GM18951 (cell line): ENCODE data around the gene DUSP22.
"Not testable (repeated sequence)": the region's sequence is repeated elsewhere in the genome, so short reads cannot be mapped to it uniquely, and the experiment has no call there.

ENCODE experiments used
- POLR2A ChIP-seq: IDR thresholded peaks from 4 replicates; pipeline ENCODE4 v1.6.1; 2011; ENCODE audit warnings: mild to moderate bottlenecking; ENCODE audit not compliant: insufficient read length, insufficient read depth; ENCODE audit errors: extremely low read depth
- in situ Hi-C: fragments of 300-500 bp; cut with MboI; formaldehyde crosslinking; loops from one replicate; pipeline ENCODE4 v1.12.0; 2022; ENCODE audit warnings: low sequenced_read_pairs, mixed read lengths, inconsistent platforms; ENCODE audit not compliant: unreplicated experiment

DUSP22 gene

GRCh38 chr6:366389-367297 is 74.4 kb downstream of the DUSP22 start:
- no peak for TF ChIP-seq POLR2A
- in situ Hi-C loops = no loop called here

- no peak for TF ChIP-seq POLR2A
- in situ Hi-C loops = no loop called here
These were observed 75.1 kb downstream of the DUSP22 start for GRCh38 chr6:367298-367794.

DNA sequence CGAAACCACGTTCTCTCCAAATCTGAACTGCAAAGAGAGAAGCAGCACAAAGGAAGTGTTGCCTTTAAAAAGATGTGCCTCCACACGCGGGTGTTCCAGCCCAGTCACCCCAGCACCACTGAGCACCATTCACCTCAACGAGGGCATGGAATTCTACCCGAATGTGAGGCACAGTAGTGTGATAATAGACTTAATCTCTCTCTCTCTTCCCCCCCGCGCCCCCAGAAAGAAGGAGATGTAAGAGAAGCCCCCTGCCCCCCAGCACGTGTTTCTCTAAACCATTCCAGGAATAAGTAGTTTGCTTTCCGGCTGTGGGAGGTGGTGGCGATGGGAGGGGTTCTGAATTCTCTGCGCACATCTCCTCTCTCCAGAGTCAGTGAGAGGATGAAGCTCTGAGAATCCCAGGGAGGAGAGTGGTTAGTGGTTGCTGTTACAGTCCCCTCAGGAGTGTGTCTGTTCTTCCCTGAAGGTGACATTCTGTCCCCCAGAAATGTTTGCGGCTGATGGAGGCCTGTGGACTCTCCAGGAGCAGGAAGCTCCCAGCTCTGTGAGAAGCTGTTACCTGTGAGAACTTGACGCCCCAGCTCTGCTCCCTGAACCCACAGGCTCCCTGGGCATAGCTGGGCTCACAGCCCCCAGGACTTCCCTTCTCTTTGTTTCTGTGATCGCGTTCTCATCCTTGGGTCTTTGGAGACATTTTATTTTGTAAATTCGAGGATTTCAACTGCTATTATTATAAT is 75.8 kb downstream of the DUSP22 start:
- TF ChIP-seq POLR2A = no peak
- in situ Hi-C loops = no loop called here

DNA sequence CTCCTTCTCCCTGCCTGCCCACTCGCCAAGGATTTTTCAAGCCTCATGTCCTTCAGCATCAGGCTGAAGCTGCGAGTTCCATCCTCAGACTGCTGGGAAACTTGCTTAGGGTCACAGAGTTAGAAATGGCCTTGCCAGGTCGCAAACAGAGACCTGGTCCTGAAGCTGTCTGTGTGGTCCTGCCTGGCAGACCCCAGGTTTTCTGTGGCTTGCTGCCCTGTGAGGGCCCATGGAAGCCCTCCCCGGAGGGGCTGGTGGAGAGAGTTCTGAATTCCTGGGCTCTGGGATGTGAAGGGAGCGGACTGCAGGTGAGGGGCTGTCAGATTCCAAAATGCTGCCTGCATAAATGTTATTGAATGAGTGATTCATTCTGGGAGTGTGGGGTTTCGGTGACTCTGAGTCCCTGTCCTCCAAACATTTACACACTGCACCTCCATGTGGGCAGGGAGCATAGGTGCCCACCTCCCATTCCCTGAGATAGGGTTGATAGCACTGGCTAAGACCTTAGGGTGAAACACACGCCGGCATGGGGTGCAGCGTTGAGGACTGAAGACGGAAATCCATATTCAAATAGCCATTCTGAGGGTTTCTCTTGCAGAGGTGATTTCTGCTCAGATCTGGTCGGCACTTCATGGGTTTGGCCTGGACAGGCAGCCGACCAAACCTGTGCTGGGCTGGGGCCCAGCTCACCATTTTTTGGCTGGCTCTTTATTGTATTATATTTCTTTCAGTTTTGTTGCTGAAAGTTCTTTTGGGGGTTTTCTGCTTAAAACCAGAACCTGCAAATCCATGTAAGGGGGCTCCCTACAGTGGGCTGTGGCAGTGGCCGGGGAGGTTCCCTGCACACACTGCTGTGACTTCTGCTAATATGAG is 77.5 kb downstream of the DUSP22 start:
- no peak for TF ChIP-seq POLR2A
- in situ Hi-C loops = no loop called here

- in situ Hi-C loops = no loop called here
- TF ChIP-seq POLR2A = no peak
These were observed 78.3 kb downstream of the DUSP22 start for GRCh38 chr6:370555-370954.

DNA sequence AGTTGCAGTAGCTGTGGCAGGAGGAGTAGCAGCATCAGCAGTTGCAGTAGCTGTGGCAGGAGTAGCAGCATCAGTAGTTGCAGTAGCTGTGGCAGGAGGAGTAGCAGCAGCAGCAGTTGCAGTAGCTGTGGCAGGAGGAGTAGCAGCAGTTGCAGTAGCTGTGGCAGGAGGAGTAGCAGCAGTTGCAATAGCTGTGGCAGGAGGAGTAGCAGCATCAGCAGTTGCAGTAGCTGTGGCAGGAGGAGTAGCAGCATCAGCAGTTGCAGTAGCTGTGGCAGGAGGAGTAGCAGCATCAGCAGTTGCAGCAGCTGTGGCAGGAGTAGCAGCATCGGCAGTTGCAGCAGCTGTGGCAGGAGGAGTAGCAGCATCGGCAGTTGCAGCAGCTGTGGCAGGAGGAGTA is 79.6 kb downstream of the DUSP22 start:
- in situ Hi-C loops = not testable (repeated sequence)

GRCh38 chr6:372336-372911 is 80.1 kb downstream of the DUSP22 start:
- in situ Hi-C loops = no loop called here
- TF ChIP-seq POLR2A = no peak

- no peak for TF ChIP-seq POLR2A
- in situ Hi-C loops = no loop called here
These were observed 80.7 kb downstream of the DUSP22 start for GRCh38 chr6:373031-373430.

DNA sequence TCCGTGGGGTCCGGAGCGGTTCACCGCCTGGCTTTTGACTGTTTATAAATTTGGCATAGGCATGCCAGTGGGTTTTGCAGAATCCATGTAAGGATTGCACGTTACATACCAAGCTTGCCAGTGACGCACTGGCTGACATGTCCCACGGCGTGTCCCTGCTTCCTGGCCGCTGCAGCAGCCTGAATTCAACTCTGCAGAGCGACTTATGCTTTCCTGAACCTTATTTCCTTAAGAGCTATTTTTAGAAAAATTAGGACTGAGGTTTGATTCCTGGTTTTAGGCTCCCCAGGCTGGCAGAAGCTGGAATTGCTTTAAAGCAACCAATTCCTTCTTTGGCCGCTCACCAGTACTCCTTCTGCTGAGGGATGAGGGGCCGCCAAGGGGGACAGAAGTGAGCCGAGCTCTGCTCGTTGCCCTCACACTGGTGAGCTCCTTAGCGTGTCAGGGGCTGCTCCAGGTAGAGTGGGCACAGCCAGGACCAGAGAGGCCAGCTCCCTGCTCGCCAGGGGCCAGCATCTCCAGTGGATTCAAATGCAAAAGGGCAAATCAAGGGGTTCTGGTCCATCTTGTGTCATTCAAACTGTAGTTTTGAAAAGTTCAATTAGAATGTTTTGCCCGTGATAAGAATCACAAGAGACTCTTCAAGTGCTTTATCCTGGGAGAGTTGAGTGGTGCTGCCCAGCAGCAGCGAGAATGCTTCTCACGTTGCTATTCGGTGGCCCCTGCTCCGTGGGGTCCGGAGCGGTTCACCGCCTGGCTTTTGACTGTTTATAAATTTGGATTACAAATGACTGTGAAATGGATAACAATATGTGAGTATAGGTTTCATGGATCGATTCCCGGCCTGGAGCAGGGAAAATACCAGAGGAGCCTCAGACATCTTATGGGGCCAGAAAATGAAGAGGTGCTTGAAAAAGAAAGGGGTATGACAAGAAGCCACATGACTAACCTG is 81.8 kb downstream of the DUSP22 start:
- in situ Hi-C loops = no loop called here
- no peak for TF ChIP-seq POLR2A

DNA sequence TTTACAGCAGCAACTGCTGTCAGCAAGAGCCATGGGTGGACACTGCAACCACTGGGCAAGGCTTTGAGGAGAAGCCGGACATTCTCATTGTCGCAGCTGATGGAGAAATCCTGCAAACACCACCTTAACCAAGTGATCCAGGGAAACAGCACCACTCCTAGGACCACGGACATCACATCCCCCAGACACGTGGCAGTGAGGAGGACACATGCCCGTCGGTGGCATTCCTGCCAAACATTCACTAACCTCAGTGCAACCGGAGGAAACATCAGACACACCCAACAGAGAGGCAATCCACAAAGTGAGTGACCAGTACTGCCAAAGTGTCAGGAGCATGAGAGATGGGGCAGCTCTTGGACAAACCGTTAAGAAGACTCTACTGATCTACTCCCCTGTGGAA is 82.7 kb downstream of the DUSP22 start:
- no peak for TF ChIP-seq POLR2A

DNA sequence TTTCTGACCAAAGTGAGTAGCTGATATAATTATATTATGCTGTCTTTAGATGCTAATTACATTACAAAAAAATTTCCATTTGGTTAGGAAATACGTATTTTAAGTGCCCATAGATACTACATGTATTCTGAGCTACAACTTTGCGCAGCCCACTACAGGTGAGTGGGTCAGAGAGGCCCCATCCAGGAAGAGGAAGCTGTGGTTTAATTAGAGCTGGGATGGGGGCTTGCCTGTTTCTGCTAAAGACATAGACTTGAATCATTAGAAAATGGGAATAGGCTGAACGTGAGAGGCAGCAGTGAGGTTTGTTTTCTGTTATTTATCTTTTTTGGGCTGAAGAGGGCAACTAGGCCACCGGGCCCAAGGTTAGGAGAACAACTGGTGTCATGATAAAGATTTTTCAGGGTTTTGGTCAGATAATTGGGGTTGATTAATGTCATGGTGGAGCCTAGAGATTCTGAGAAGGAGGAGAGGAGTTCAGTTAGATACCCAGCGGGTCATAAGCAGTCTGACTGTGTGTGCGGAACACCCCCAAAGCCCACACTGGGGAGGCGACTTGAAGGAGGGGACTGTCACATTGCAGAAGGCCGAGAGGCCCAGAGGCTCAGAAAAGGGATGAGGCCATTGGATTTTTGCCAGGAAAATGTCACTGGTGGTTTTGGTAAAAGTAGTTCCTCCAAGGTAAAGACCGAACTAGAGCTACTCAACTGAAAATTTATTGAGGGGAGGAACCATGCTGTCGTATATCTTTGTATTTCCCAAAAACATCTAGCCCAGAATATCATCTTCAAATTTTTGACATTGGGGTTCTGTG is 84.7 kb downstream of the DUSP22 start:
- in situ Hi-C loops = no loop called here
- TF ChIP-seq POLR2A = no peak

More for the DNA sequence above, 82.7 kb downstream of the DUSP22 start:
- in situ Hi-C loops = no loop called here

GRCh38 chr6:377641-378020 is 85.3 kb downstream of the DUSP22 start:
- in situ Hi-C loops = not testable (repeated sequence)
